ENCODE data around the gene POMGNT1. TPM values are rescaled to one million over a fixed set of nuclear protein-coding genes. Genes with fewer than 3 reads are reported as not detected.
A peak's percentile ranks its signal among the peaks of the same experiment; 100 is the strongest.

The POMGNT1 gene
- total and polyA plus RNA-seq, 5 donors: 60.0 to 91.1 (median 85.3) TPM

- WGBS: 95% methylated on average over 3 of the region's 3 CpGs
- no peaks in the 10 kb centered on the region for H3K4me1 ChIP-seq (ENCODE audit: control insufficient read depth, insufficient read depth, low read length)
- ATAC-seq (no peak), DNase-seq (no peak)
- H3K27ac ChIP-seq (ENCODE audit: low read length): no peak overlapping the region
- no peaks in the 10 kb centered on the region for H3K9me3 ChIP-seq (ENCODE audit: control insufficient read depth, low read length)
- intact Hi-C loops (cut with DNase I): no loop called here
- no peaks in the 10 kb centered on the region for H3K27me3 ChIP-seq (ENCODE audit: control insufficient read depth, insufficient read depth)
- H3K4me3 ChIP-seq (ENCODE audit: low read length): no peak overlapping the region
Measured at GRCh38 chr1:46210561-46210960, 12.3 kb upstream of the POMGNT1 start.

GRCh38 chr1:46206399-46206798 is 8.2 kb upstream of the POMGNT1 start:
- DNase-seq (no peak), ATAC-seq (no peak)
- peak overlapping the region; percentile 34 for H3K27ac ChIP-seq (ENCODE audit: low read length)
- no peaks in the 10 kb centered on the region for H3K9me3 ChIP-seq (ENCODE audit: control insufficient read depth, low read length)
- H3K4me1 ChIP-seq (ENCODE audit: control insufficient read depth, insufficient read depth, low read length): peaks cover 8% of the 10 kb centered on the region
- intact Hi-C loops (cut with DNase I): no loop called here
- no peak overlapping the region for H3K4me3 ChIP-seq (ENCODE audit: low read length)
- H3K27me3 ChIP-seq (ENCODE audit: control insufficient read depth, insufficient read depth): no peaks in the 10 kb centered on the region
- 90% methylated on average over 2 of the region's 2 CpGs for WGBS

GRCh38 chr1:46205791-46206190 is 7.6 kb upstream of the POMGNT1 start:
- DNase-seq (no peak), ATAC-seq (peak; percentile 14 to 30)
- peak overlapping the region; percentile 43 for H3K27ac ChIP-seq (ENCODE audit: low read length)
- H3K27me3 ChIP-seq (ENCODE audit: control insufficient read depth, insufficient read depth): no peaks in the 10 kb centered on the region
- H3K4me1 ChIP-seq (ENCODE audit: control insufficient read depth, insufficient read depth, low read length): peaks cover 8% of the 10 kb centered on the region
- 50% methylated on average over 3 of the region's 3 CpGs for WGBS
- intact Hi-C loops (cut with DNase I): no loop called here
- H3K9me3 ChIP-seq (ENCODE audit: control insufficient read depth, low read length): no peaks in the 10 kb centered on the region
- H3K4me3 ChIP-seq (ENCODE audit: low read length): no peak overlapping the region

- ATAC-seq (no peak), DNase-seq (no peak)
- Histone ChIP-seq H3K4me3 (ENCODE audit: low read length) (no peak overlapping the region), H3K27ac (ENCODE audit: low read length) (no peak overlapping the region), H3K9me3 (ENCODE audit: control insufficient read depth, low read length) (no peaks in the 10 kb centered on the region), H3K4me1 (ENCODE audit: control insufficient read depth, insufficient read depth, low read length) (peaks cover 8% of the 10 kb centered on the region), H3K27me3 (ENCODE audit: control insufficient read depth, insufficient read depth) (no peaks in the 10 kb centered on the region)
- intact Hi-C loops (cut with DNase I): no loop called here
- whole genome bisulfite sequencing: 71% methylated on average over 3 of the region's 3 CpGs
Measured at GRCh38 chr1:46205141-46205540, 6.9 kb upstream of the POMGNT1 start.

GRCh38 chr1:46204406-46204742 is 6.1 kb upstream of the POMGNT1 start:
- 16% methylated on average over 5 of the region's 5 CpGs for WGBS
- Histone ChIP-seq H3K27ac (ENCODE audit: low read length) (peak overlapping the region; percentile 55), H3K4me1 (ENCODE audit: control insufficient read depth, insufficient read depth, low read length) (peaks cover 8% of the 10 kb centered on the region), H3K9me3 (ENCODE audit: control insufficient read depth, low read length) (no peaks in the 10 kb centered on the region), H3K27me3 (ENCODE audit: control insufficient read depth, insufficient read depth) (no peaks in the 10 kb centered on the region), H3K4me3 (ENCODE audit: low read length) (peak overlapping the region; percentile 91)
- DNase-seq (peak in 2 of 3 donors; percentile 70 to 73), ATAC-seq (peak; percentile 38 to 46)
- intact Hi-C loops (cut with DNase I): no loop called here

- intact Hi-C loops (cut with DNase I): no loop called here
- Histone ChIP-seq H3K4me3 (ENCODE audit: low read length) (peak overlapping the region; percentile 91), H3K27ac (ENCODE audit: low read length) (peak overlapping the region; percentile 55), H3K9me3 (ENCODE audit: control insufficient read depth, low read length) (no peaks in the 10 kb centered on the region), H3K27me3 (ENCODE audit: control insufficient read depth, insufficient read depth) (no peaks in the 10 kb centered on the region), H3K4me1 (ENCODE audit: control insufficient read depth, insufficient read depth, low read length) (peaks cover 8% of the 10 kb centered on the region)
- no peak for DNase-seq
- 28% methylated on average over 14 of the region's 14 CpGs for WGBS
- peak in 1 of 2 donors; percentile 18 for ATAC-seq
Measured at GRCh38 chr1:46203738-46204405, 5.6 kb upstream of the POMGNT1 start.

- Histone ChIP-seq H3K4me3 (ENCODE audit: low read length) (no peak overlapping the region), H3K9me3 (ENCODE audit: control insufficient read depth, low read length) (no peaks in the 10 kb centered on the region), H3K27me3 (ENCODE audit: control insufficient read depth, insufficient read depth) (no peaks in the 10 kb centered on the region), H3K27ac (ENCODE audit: low read length) (no peak overlapping the region), H3K4me1 (ENCODE audit: control insufficient read depth, insufficient read depth, low read length) (peaks cover 2% of the 10 kb centered on the region)
- DNase-seq (no peak), ATAC-seq (no peak)
- intact Hi-C loops (cut with DNase I): no loop called here
- WGBS: 64% methylated on average over 3 of the region's 3 CpGs
Measured at GRCh38 chr1:46199233-46199749, 1.1 kb upstream of the POMGNT1 start.

GRCh38 chr1:46197560-46197963 is 672 bp downstream of the POMGNT1 start:
- Histone ChIP-seq H3K27ac (ENCODE audit: low read length) (no peak overlapping the region), H3K4me1 (ENCODE audit: control insufficient read depth, insufficient read depth, low read length) (no peaks in the 10 kb centered on the region), H3K27me3 (ENCODE audit: control insufficient read depth, insufficient read depth) (no peaks in the 10 kb centered on the region), H3K9me3 (ENCODE audit: control insufficient read depth, low read length) (no peaks in the 10 kb centered on the region), H3K4me3 (ENCODE audit: low read length) (peak overlapping the region; percentile 91)
- intact Hi-C loops (cut with DNase I): no loop called here
- peak; percentile 14 to 25 for ATAC-seq
- DNase-seq: peak in 1 of 3 donors; percentile 52
- 57% methylated on average over 9 of the region's 9 CpGs for WGBS

- 93% methylated on average over 9 of the region's 9 CpGs for WGBS
- intact Hi-C loops (cut with DNase I): no loop called here
- DNase-seq: no peak
- H3K27me3 ChIP-seq (ENCODE audit: control insufficient read depth, insufficient read depth): no peaks in the 10 kb centered on the region
- H3K4me1 ChIP-seq (ENCODE audit: control insufficient read depth, insufficient read depth, low read length): no peaks in the 10 kb centered on the region
- H3K9me3 ChIP-seq (ENCODE audit: control insufficient read depth, low read length): no peaks in the 10 kb centered on the region
- no peak overlapping the region for H3K4me3 ChIP-seq (ENCODE audit: low read length)
- ATAC-seq: no peak
- no peak overlapping the region for H3K27ac ChIP-seq (ENCODE audit: low read length)
Measured at GRCh38 chr1:46196609-46197008, 1.6 kb downstream of the POMGNT1 start.

GRCh38 chr1:46194641-46195193 is 3.5 kb downstream of the POMGNT1 start:
- no peak for DNase-seq
- 66% methylated on average over 5 of the region's 5 CpGs for WGBS
- Histone ChIP-seq H3K4me1 (ENCODE audit: control insufficient read depth, insufficient read depth, low read length) (no peaks in the 10 kb centered on the region), H3K27ac (ENCODE audit: low read length) (no peak overlapping the region), H3K4me3 (ENCODE audit: low read length) (no peak overlapping the region), H3K9me3 (ENCODE audit: control insufficient read depth, low read length) (no peaks in the 10 kb centered on the region), H3K27me3 (ENCODE audit: control insufficient read depth, insufficient read depth) (no peaks in the 10 kb centered on the region)
- intact Hi-C loops (cut with DNase I): no loop called here
- no peak for ATAC-seq

GRCh38 chr1:46193984-46194570 is 4.2 kb downstream of the POMGNT1 start:
- ATAC-seq (no peak), DNase-seq (no peak)
- H3K9me3 ChIP-seq (ENCODE audit: control insufficient read depth, low read length): no peaks in the 10 kb centered on the region
- H3K27ac ChIP-seq (ENCODE audit: low read length): no peak overlapping the region
- WGBS: 91% methylated on average over 9 of the region's 9 CpGs
- intact Hi-C loops (cut with DNase I): no loop called here
- H3K4me1 ChIP-seq (ENCODE audit: control insufficient read depth, insufficient read depth, low read length): no peaks in the 10 kb centered on the region
- no peak overlapping the region for H3K4me3 ChIP-seq (ENCODE audit: low read length)
- no peaks in the 10 kb centered on the region for H3K27me3 ChIP-seq (ENCODE audit: control insufficient read depth, insufficient read depth)

All from right cardiac atrium (tissue), 5 donors.